ENCODE data around the gene GTPBP2.

GRCh38 chr6:43575105-43575771, 53.8 kb downstream of the GTPBP2 start:
- no peak for TF ChIP-seq ZNF274 (IDR thresholded peaks at IDR 0.05; ENCODE audit: low read length)
- no peak for TF ChIP-seq ZNF274 (tag by site-specific recombination; IDR thresholded peaks at IDR 0.05; ENCODE audit: borderline replicate concordance)
- TF ChIP-seq ZNF416 (tag by site-specific recombination; IDR thresholded peaks at IDR 0.05): no peak
- TF ChIP-seq ZNF24 (tag by site-specific recombination; IDR thresholded peaks at IDR 0.05): peak; percentile 35; the same call in 1 of the 2 replicates
- TF ChIP-seq ZNF621 (tag by site-specific recombination; IDR thresholded peaks at IDR 0.05): no peak
- no peak; the same call in 1 of the 2 replicates for TF ChIP-seq CTCF (tag by site-specific recombination; IDR thresholded peaks at IDR 0.05)
- TF ChIP-seq ZNF23 (tag by site-specific recombination; IDR thresholded peaks at IDR 0.05; ENCODE audit: borderline replicate concordance): no peak
- no peak for TF ChIP-seq ZBTB49 (tag by site-specific recombination; IDR thresholded peaks at IDR 0.05; ENCODE audit: low read depth)
